GM21825 (cell line): ENCODE measurements around the gene TLCD4.
"Not testable (repeated sequence)": the region's sequence is repeated elsewhere in the genome, so short reads cannot be mapped to it uniquely, and the experiment has no call there.

Source experiments
- ATAC-seq: cut with Tn5 transposase; IDR thresholded peaks from one replicate; pipeline ENCODE4 v1.9.1; 2021; ENCODE audit warnings: mild to moderate bottlenecking, moderate library complexity; ENCODE audit not compliant: unreplicated experiment

The TLCD4 gene

GRCh38 chr1:95145493-95145892, 28.3 kb downstream of the TLCD4 start:
- no peak for ATAC-seq

DNA sequence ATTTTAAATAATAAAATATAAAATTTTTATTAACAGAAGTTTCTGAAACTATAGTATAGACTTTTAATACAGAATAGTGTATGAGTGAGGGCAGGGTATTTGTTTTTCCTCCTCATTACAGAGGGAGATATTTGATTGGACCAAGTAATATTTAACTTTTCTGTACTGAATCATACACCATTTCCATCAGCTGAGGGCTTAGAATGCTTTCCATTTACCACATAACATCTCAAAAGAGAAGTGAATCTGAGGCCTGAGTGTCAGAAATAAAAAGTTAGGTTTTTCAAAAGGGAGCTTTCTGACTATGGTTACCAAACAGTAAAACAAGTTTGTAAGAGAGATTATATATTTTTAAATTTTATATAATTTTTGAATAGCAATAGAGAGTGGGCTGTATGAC, 29.5 kb downstream of the TLCD4 start:
- no peak for ATAC-seq

GRCh38 chr1:95154096-95154495, 36.9 kb downstream of the TLCD4 start:
- no peak for ATAC-seq

DNA sequence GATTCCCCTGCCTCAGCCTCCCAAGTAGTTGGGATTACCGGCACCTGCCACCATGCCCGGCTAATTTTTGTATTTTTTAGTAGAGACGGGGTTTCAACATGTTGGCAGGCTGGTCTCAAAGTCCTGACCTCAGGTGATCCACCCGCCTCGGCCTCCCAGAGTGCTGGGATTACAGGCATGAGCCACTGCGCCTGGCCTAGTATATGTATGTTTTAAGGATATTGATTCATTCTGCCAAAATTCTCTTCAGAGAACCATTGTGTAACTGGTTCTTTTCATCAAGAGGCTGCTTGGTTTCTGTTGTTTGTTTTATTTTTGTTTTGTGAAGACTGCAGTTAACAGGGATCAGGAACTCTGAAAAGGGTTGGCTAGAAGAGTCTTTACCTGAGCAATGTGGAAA, 48.4 kb downstream of the TLCD4 start:
- not testable (repeated sequence) for ATAC-seq
